IMR-90 (cell line): ENCODE results near the gene TMEM181. TPM values are rescaled to one million over a fixed set of nuclear protein-coding genes. Genes with fewer than 3 reads are reported as not detected.
"Not testable (repeated sequence)": the region's sequence is repeated elsewhere in the genome, so short reads cannot be mapped to it uniquely, and the experiment has no call there.

Experiments
- ATAC-seq: fragments of 200-7000 bp; cut with Tn5 transposase; 2 replicates; pipeline ENCODE4 v1.9.1; 2020; ENCODE audit warnings: low read depth, mild to moderate bottlenecking, moderate library complexity
- BruUV-seq: library from RNA; stranded (reverse); fragments of 400-500 nt; replicated peaks from 2 replicates; lab custom pipeline; 2021; lab: Mats Ljungman, UMichigan
- CTCF ChIA-PET: fragments of 300-600 bp; formaldehyde crosslinking; extraction: SDS; loops from one replicate; lab custom pipeline; 2021; ENCODE audit warnings: antibody characterized with exemption; lab: Yijun Ruan, JAX
- POLR2A ChIA-PET: fragments of 300-600 bp; sonication (Branson Sonifier 250); formaldehyde crosslinking; loops from one replicate; lab custom pipeline; 2022; ENCODE audit warnings: antibody characterized with exemption; ENCODE audit not compliant: unreplicated experiment; lab: Charles Lee
- DNase-seq: peaks from one replicate; pipeline ENCODE4 v3.0.0; 2013
- H2AFZ ChIP-seq: replicated peaks from 2 replicates; pipeline ENCODE3; 2013; ENCODE audit warnings: low read length, mild to moderate bottlenecking; ENCODE audit not compliant: poor library complexity
- H2AK5ac ChIP-seq: 2 replicates; pipeline ENCODE4 v1.6.1; 2013; ENCODE audit warnings: low read depth, low read length, inconsistent platforms
- H2AK9ac ChIP-seq: replicated peaks from 2 replicates; pipeline ENCODE3; 2013; ENCODE audit warnings: mild to moderate bottlenecking, low read depth, low read length, moderate library complexity; ENCODE audit not compliant: poor library complexity
- H2BK120ac ChIP-seq: 2 replicates; pipeline ENCODE4 v1.6.1; 2013; ENCODE audit warnings: low read depth, low read length, inconsistent platforms
- H2BK15ac ChIP-seq: 3 replicates; pipeline ENCODE4 v1.6.1; 2013; ENCODE audit warnings: low read depth, low read length, inconsistent platforms
- H2BK20ac ChIP-seq: 2 replicates; pipeline ENCODE4 v1.6.1; 2013; ENCODE audit warnings: low read depth, mild to moderate bottlenecking, inconsistent platforms, low read length, moderate library complexity
- H2BK5ac ChIP-seq: 2 replicates; pipeline ENCODE4 v1.6.1; 2013; ENCODE audit warnings: mild to moderate bottlenecking, low read depth, low read length, inconsistent platforms; ENCODE audit not compliant: poor library complexity, severe bottlenecking
- H3K14ac ChIP-seq: replicated peaks from 2 replicates; pipeline ENCODE4 v1.6.1; 2013; ENCODE audit warnings: low read depth, low read length, inconsistent platforms
- H3K18ac ChIP-seq: 2 replicates; pipeline ENCODE4 v1.6.1; 2013; ENCODE audit warnings: low read depth, low read length, control low read depth
- H3K23ac ChIP-seq: 2 replicates; pipeline ENCODE4 v1.6.1; 2013; ENCODE audit warnings: low read depth, low read length, inconsistent platforms
- H3K27ac ChIP-seq: 2 replicates; pipeline ENCODE4 v1.5.1; 2013; ENCODE audit warnings: mild to moderate bottlenecking, control low read depth, low read length; ENCODE audit not compliant: insufficient read depth
- H3K27me3 ChIP-seq: 2 replicates; pipeline ENCODE4 v1.6.1; 2013; ENCODE audit warnings: low read length; ENCODE audit not compliant: control insufficient read depth, insufficient read depth
- H3K36me3 ChIP-seq: 2 replicates; pipeline ENCODE4 v1.6.1; 2013; ENCODE audit warnings: low read length, mixed read lengths; ENCODE audit not compliant: control insufficient read depth, insufficient read depth
- H3K4ac ChIP-seq: 2 replicates; pipeline ENCODE4 v1.6.1; 2013; ENCODE audit warnings: low read depth, low read length, inconsistent platforms
- H3K4me1 ChIP-seq: 2 replicates; pipeline ENCODE4 v1.6.1; 2013; ENCODE audit warnings: low read length, mixed read lengths; ENCODE audit not compliant: control insufficient read depth, insufficient read depth
- H3K4me2 ChIP-seq: 2 replicates; pipeline ENCODE4 v1.6.1; 2013; ENCODE audit warnings: low read depth, mild to moderate bottlenecking, control low read depth, low read length, moderate library complexity
- H3K4me3 ChIP-seq: 2 replicates; pipeline ENCODE4 v1.5.1; 2013; ENCODE audit warnings: low read depth, mild to moderate bottlenecking, control low read depth, low read length, moderate library complexity; ENCODE audit not compliant: insufficient read depth
- H3K56ac ChIP-seq: 2 replicates; pipeline ENCODE4 v1.6.1; 2013; ENCODE audit warnings: low read length, inconsistent platforms; ENCODE audit not compliant: insufficient read depth; ENCODE audit errors: extremely low read depth
- H3K79me1 ChIP-seq, 2 experiments: 2 replicates each; pipeline ENCODE4 v1.6.1; 2013; ENCODE audit warnings: low read length in 2 of 2, inconsistent platforms in 1 of 2, low read depth in 1 of 2
- H3K9ac ChIP-seq: 2 replicates; pipeline ENCODE4 v1.6.1; 2013; ENCODE audit warnings: low read depth, low read length, control low read depth
- H3K9me1 ChIP-seq: 2 replicates; pipeline ENCODE4 v1.6.1; 2013; ENCODE audit warnings: low read length, inconsistent platforms; ENCODE audit not compliant: insufficient read depth
- H3K9me3 ChIP-seq: 2 replicates; pipeline ENCODE4 v1.6.1; 2013; ENCODE audit warnings: low read length; ENCODE audit not compliant: control insufficient read depth, insufficient read depth
- H4K20me1 ChIP-seq: 2 replicates; pipeline ENCODE4 v1.6.1; 2013; ENCODE audit warnings: low read length, inconsistent platforms; ENCODE audit not compliant: insufficient read depth
- H4K5ac ChIP-seq: 2 replicates; pipeline ENCODE4 v1.6.1; 2013; ENCODE audit warnings: mild to moderate bottlenecking, low read depth, low read length, control low read depth
- H4K8ac ChIP-seq, 2 experiments: 2 replicates each; pipeline ENCODE4 v1.6.1; 2013; ENCODE audit warnings: low read depth in 2 of 2, low read length in 2 of 2, control low read depth in 1 of 2, inconsistent platforms in 1 of 2
- H4K91ac ChIP-seq: 2 replicates; pipeline ENCODE4 v1.6.1; 2013; ENCODE audit warnings: low read depth, low read length, inconsistent platforms; ENCODE audit not compliant: insufficient read depth
- CEBPB ChIP-seq: IDR thresholded peaks from 2 replicates; pipeline ENCODE4 v1.6.1; 2012; ENCODE audit warnings: low read depth, low read length, improper control_type of control experiment
- MXI1 ChIP-seq: IDR thresholded peaks from 2 replicates; pipeline ENCODE4 v1.6.1; 2012; ENCODE audit warnings: low read depth, mild to moderate bottlenecking, low read length, moderate library complexity, borderline replicate concordance
- POLR2A ChIP-seq: IDR thresholded peaks from 2 replicates; pipeline ENCODE4 v1.6.1; 2012; ENCODE audit warnings: mild to moderate bottlenecking, low read depth, low read length
- RAD21 ChIP-seq: IDR thresholded peaks from 2 replicates; pipeline ENCODE4 v1.6.1; 2012; ENCODE audit warnings: low read length, improper control_type of control experiment
- SMC3 ChIP-seq: fragments of 150-350 bp; IDR thresholded peaks from 2 replicates; pipeline ENCODE4 v1.6.1; 2016; ENCODE audit warnings: low read depth, mild to moderate bottlenecking, antibody characterized with exemption, low read length, moderate library complexity
- WGBS, 2 experiments: methylation state at CpG; one replicate each; pipeline versions ENCODE4 v1.1.5 to v1.1.7; 2013; ENCODE audit warnings: missing lambda C conversion rate in 2 of 2; ENCODE audit not compliant: insufficient read length in 1 of 2; ENCODE audit errors: extremely low coverage in 2 of 2; 5-methylcytosine and 5-hydroxymethylcytosine counted together
- dilution Hi-C: fragments of 300-500 bp; cut with HindIII; formaldehyde crosslinking; loops from one replicate; pipeline ENCODE4 v1.14.3; 2018; ENCODE audit warnings: low sequenced_read_pairs; ENCODE audit not compliant: unreplicated experiment
- in situ Hi-C: fragments of 300-500 bp; cut with MboI; formaldehyde crosslinking; loops from 3 replicates; pipeline ENCODE4 v1.14.3; 2019; ENCODE audit warnings: low sequenced_read_pairs, inconsistent platforms, mixed read lengths
- intact Hi-C: fragments of 100-400 bp; cut with micrococcal nuclease; formaldehyde crosslinking; loops from 2 replicates; pipeline ENCODE4 v1.10.0; 2022
- polyA plus RNA-seq, 3 experiments: library from polyadenylated mRNA; depleted of rRNA; stranded (reverse); fragments of >200 nt; gene quantifications; 2 replicates each; pipeline ENCODE4 v1.2.3, GENCODE V29; 2012; ENCODE audit warnings: low replicate concordance in 1 of 3
- total RNA-seq: library from RNA; depleted of rRNA; stranded (reverse); fragments of >200 nt; gene quantifications from 2 replicates; pipeline ENCODE4 v1.2.3, GENCODE V29; 2012
- TF ChIP-seq, protein P1 (sequence below): conservative IDR thresholded peaks from 2 replicates; pipeline ENCODE4 v1.5.1; 2012; ENCODE audit warnings: mild to moderate bottlenecking, low read depth, low read length, improper control_type of control experiment

TMEM181 gene
- total and polyA plus RNA-seq, 2 of the 4 experiments (the other 2 are of a cell fraction) = 22.8 to 27.8 TPM

DNA sequence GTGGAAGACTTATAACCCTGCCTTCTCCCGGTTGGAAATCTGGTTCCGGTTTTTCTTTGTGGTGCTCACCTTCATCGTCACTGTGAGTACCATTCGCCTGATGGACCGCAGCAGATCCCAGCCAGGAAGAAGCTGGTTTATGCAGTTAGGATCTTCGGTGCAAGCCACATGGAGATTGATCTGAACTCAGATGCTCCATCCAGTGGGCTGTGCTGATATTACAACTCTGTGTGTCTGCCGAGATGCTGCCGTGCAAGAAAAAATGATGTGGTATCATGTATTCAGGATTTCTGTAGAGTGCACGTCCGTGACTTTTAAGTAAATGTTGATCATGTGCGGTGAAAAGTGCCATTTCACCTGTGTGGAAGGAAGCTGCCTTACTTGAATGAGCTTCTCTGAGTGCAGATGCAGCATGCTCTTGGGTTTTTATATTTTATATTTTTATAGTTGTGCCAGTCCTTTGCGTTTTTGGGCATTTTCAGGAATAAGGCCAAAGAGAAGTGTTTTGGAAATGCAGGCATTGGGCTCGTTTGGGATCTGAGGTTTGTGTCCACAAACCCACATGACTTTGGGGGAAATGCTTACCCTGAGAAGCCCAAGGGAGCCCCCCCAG is 45.5 kb downstream of the TMEM181 start:
- H3K9ac ChIP-seq = no peak overlapping the region
- 0 out of 2 replicates have a peak, but pooled peaks cover 5% of the 10 kb centered on the region for H4K20me1 ChIP-seq
- in situ Hi-C loops (no loop called here), intact Hi-C loops (loop anchor here (1.0 kb wide), 2 partner anchors 384 to 391 kb away; no protein-coding TSS in a partner anchor), dilution Hi-C loops (no loop called here)
- H4K5ac ChIP-seq = no peak overlapping the region
- no peak overlapping the region for H2BK20ac ChIP-seq
- 0 out of 4 replicates have a peak overlapping the region, but pooled peaks of 1 of the 2 experiments have one; percentile 35 for H4K8ac ChIP-seq
- peaks cover 21 to 36% of the 10 kb centered on the region in 2 experiments; a peak in 3 of 4 replicates for H3K79me1 ChIP-seq
- no peak overlapping the region for H3K4ac ChIP-seq
- peak overlapping the region; percentile 23 for H2AFZ ChIP-seq
- CTCF ChIA-PET = interaction anchor here (0.5 to 1.9 kb wide), 6 partner anchors 18 to 392 kb away, joined by 3 to 12 read pairs (median 6); no protein-coding TSS in a partner anchor
- DNase-seq = peak; percentile 77
- no peaks in the 10 kb centered on the region for H3K4me1 ChIP-seq
- no peak overlapping the region for H3K4me3 ChIP-seq
- H3K9me1 ChIP-seq = no peaks in the 10 kb centered on the region; the same call in 1 of the 2 replicates
- H3K27me3 ChIP-seq = no peaks in the 10 kb centered on the region
- WGBS, 2 experiments = 48% methylated on average over 6 of the region's 13 CpGs; no CpG with 5 or more reads in 1 of the 2 experiments
- no peak overlapping the region for H2BK15ac ChIP-seq
- POLR2A ChIA-PET = no interaction called here
- H3K23ac ChIP-seq = no peak overlapping the region
- TF ChIP-seq POLR2A (no peak), RAD21 (peak; percentile 84), SMC3 (peak; percentile 91), CEBPB (no peak), MXI1 (0 out of 2 replicates have a peak, but pooled peaks have one; percentile 35)
- TF ChIP-seq, protein P1, sequence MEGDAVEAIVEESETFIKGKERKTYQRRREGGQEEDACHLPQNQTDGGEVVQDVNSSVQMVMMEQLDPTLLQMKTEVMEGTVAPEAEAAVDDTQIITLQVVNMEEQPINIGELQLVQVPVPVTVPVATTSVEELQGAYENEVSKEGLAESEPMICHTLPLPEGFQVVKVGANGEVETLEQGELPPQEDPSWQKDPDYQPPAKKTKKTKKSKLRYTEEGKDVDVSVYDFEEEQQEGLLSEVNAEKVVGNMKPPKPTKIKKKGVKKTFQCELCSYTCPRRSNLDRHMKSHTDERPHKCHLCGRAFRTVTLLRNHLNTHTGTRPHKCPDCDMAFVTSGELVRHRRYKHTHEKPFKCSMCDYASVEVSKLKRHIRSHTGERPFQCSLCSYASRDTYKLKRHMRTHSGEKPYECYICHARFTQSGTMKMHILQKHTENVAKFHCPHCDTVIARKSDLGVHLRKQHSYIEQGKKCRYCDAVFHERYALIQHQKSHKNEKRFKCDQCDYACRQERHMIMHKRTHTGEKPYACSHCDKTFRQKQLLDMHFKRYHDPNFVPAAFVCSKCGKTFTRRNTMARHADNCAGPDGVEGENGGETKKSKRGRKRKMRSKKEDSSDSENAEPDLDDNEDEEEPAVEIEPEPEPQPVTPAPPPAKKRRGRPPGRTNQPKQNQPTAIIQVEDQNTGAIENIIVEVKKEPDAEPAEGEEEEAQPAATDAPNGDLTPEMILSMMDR = peak; percentile 77
- peaks cover 37% of the 10 kb centered on the region for H3K36me3 ChIP-seq
- no peak overlapping the region for H2AK5ac ChIP-seq
- H2BK5ac ChIP-seq = no peak overlapping the region
- no TSS peak for BruUV-seq
- peak; percentile 99 for ATAC-seq
- no peak overlapping the region for H4K91ac ChIP-seq
- H2AK9ac ChIP-seq = peak overlapping the region; percentile 38
- no peak overlapping the region for H3K27ac ChIP-seq
- no peak overlapping the region for H3K56ac ChIP-seq
- no peaks in the 10 kb centered on the region for H3K9me3 ChIP-seq
- H2BK120ac ChIP-seq = no peak overlapping the region
- H3K14ac ChIP-seq = no peak overlapping the region
- H3K18ac ChIP-seq = no peak overlapping the region
- H3K4me2 ChIP-seq = no peak overlapping the region

DNA sequence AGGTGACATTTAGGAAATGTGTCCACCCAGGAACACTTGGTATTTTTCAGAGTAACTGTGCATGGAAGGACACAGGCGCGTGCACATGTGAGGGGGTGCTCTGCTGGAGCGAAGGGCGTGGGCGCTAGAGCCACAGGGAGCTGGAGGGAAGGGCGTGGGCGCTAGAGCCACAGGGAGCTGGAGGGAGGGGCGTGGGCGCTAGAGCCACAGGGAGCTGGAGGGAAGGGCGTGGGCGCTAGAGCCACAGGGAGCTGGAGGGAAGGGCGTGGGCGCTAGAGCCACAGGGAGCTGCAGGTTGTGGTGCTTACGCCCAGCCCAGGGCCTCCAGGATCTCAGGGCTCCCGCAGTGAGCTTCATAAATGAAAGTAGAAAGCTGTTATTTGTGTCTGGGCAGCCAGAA is 46.1 kb downstream of the TMEM181 start:
- H3K9ac ChIP-seq, H2BK120ac ChIP-seq, H3K4me3 ChIP-seq, H2AFZ ChIP-seq, H2AK9ac ChIP-seq, H4K91ac ChIP-seq, DNase-seq, POLR2A ChIA-PET, H2BK20ac ChIP-seq, H4K8ac ChIP-seq, H3K14ac ChIP-seq, H2BK15ac ChIP-seq, H3K18ac ChIP-seq, H3K27ac ChIP-seq, BruUV-seq, in situ Hi-C loops, H3K23ac ChIP-seq, H3K4ac ChIP-seq, H3K9me3 ChIP-seq, H3K4me1 ChIP-seq, H2AK5ac ChIP-seq, H3K9me1 ChIP-seq, H3K4me2 ChIP-seq, ATAC-seq, intact Hi-C loops, H4K20me1 ChIP-seq, dilution Hi-C loops, H3K56ac ChIP-seq, H4K5ac ChIP-seq, H2BK5ac ChIP-seq, H3K27me3 ChIP-seq: not testable (repeated sequence)
- Histone ChIP-seq H3K79me1 (peaks cover 21 to 36% of the 10 kb centered on the region in 2 experiments; a peak in 3 of 4 replicates), H3K36me3 (peaks cover 43% of the 10 kb centered on the region)
- CTCF ChIA-PET = interaction anchor here (0.5 to 1.9 kb wide), 6 partner anchors 47 to 392 kb away, joined by 3 to 12 read pairs (median 6); no protein-coding TSS in a partner anchor
- 90% methylated on average over 13 of the region's 15 CpGs; no CpG with 5 or more reads in 1 of the 2 experiments for WGBS, 2 experiments
